Astrocyte (in vitro differentiated cells and primary cell): Measurements from ENCODE around the gene UNCX. TPM values are rescaled to one million over a fixed set of nuclear protein-coding genes. Genes with fewer than 3 reads are reported as not detected.

Experiments
- DNase-seq: peaks from one replicate; pipeline ENCODE4 v3.0.0-alpha.2; 2010; ENCODE audit warnings: low read depth
- FAIRE-seq: peaks from 2 replicates; lab custom pipeline; 2011; peaks lifted over from hg19 to GRCh38; lab: Jason Lieb, UNC
- H2AFZ ChIP-seq: 2 replicates; pipeline ENCODE4 v1.6.0; 2012; ENCODE audit warnings: low read depth, low read length, inconsistent platforms
- H3K27ac ChIP-seq: 2 replicates; pipeline ENCODE4 v1.5.1; 2011; ENCODE audit warnings: low read depth, low read length, inconsistent platforms
- H3K27me3 ChIP-seq: 2 replicates; pipeline ENCODE4 v1.6.0; 2011; ENCODE audit warnings: low read length, inconsistent platforms; ENCODE audit not compliant: insufficient read depth
- H3K36me3 ChIP-seq: 2 replicates; pipeline ENCODE4 v1.5.1; 2011; ENCODE audit warnings: low read length, inconsistent platforms; ENCODE audit not compliant: insufficient read depth
- H3K4me1 ChIP-seq: 2 replicates; pipeline ENCODE4 v1.5.1; 2011; ENCODE audit warnings: low read length, inconsistent platforms; ENCODE audit not compliant: insufficient read depth
- H3K4me2 ChIP-seq: 2 replicates; pipeline ENCODE4 v1.6.0; 2012; ENCODE audit warnings: low read length, inconsistent platforms
- H3K4me3 ChIP-seq: 2 replicates; pipeline ENCODE4 v1.5.1; 2011; ENCODE audit warnings: low read depth, mild to moderate bottlenecking, low read length, inconsistent platforms; ENCODE audit not compliant: insufficient read depth
- H3K79me2 ChIP-seq: 2 replicates; pipeline ENCODE4 v1.6.0; 2012; ENCODE audit warnings: mild to moderate bottlenecking, low read length, inconsistent platforms; ENCODE audit not compliant: insufficient read depth
- H3K9ac ChIP-seq: 2 replicates; pipeline ENCODE4 v1.6.0; 2012; ENCODE audit warnings: mild to moderate bottlenecking, low read length, inconsistent platforms
- H3K9me3 ChIP-seq: 2 replicates; pipeline ENCODE4 v1.5.1; 2012; ENCODE audit warnings: low read depth, mild to moderate bottlenecking, low read length, inconsistent platforms; ENCODE audit not compliant: insufficient read depth
- H4K20me1 ChIP-seq: 2 replicates; pipeline ENCODE4 v1.6.0; 2012; ENCODE audit warnings: low read length, inconsistent platforms; ENCODE audit not compliant: insufficient read depth
- H3K27ac Mint-ChIP-seq: one replicate; pipeline ENCODE4 v1.8.0; 2021; ENCODE audit warnings: mild to moderate bottlenecking, mixed read lengths; ENCODE audit not compliant: unreplicated experiment
- H3K27me3 Mint-ChIP-seq: one replicate; pipeline ENCODE4 v1.8.0; 2021; ENCODE audit warnings: low read depth, mixed read lengths; ENCODE audit not compliant: unreplicated experiment
- H3K36me3 Mint-ChIP-seq: one replicate; pipeline ENCODE4 v1.8.0; 2021; ENCODE audit warnings: low read depth, mixed read lengths; ENCODE audit not compliant: unreplicated experiment
- H3K4me1 Mint-ChIP-seq: one replicate; pipeline ENCODE4 v1.8.0; 2021; ENCODE audit warnings: low read depth, mixed read lengths; ENCODE audit not compliant: unreplicated experiment
- H3K4me3 Mint-ChIP-seq: one replicate; pipeline ENCODE4 v1.8.0; 2021; ENCODE audit warnings: mild to moderate bottlenecking, moderate library complexity, mixed read lengths; ENCODE audit not compliant: unreplicated experiment
- H3K9me3 Mint-ChIP-seq: one replicate; pipeline ENCODE4 v1.8.0; 2021; ENCODE audit warnings: mild to moderate bottlenecking, mixed read lengths; ENCODE audit not compliant: unreplicated experiment
- CTCF ChIP-seq: IDR thresholded peaks from 2 replicates; pipeline ENCODE4 v1.5.1; 2011; ENCODE audit warnings: low read depth, mild to moderate bottlenecking, inconsistent platforms, low read length, moderate library complexity; ENCODE audit not compliant: insufficient read depth
- EZH2 ChIP-seq: IDR thresholded peaks from 2 replicates; pipeline ENCODE4 v1.6.1; 2012; ENCODE audit warnings: mild to moderate bottlenecking, low read length, inconsistent platforms; ENCODE audit not compliant: insufficient read depth
- total RNA-seq: library from RNA; stranded (reverse); gene quantifications from 2 replicates; pipeline ENCODE4 v1.2.1, GENCODE V29; 2021

The UNCX gene
- total RNA-seq, 1 donor from 2014 or later: not detected

- Mint-ChIP-seq H3K27ac (no peak overlapping the region), H3K4me3 (no peak overlapping the region), H3K36me3 (no peaks in the 10 kb centered on the region), H3K27me3 (peaks cover 43% of the 10 kb centered on the region), H3K9me3 (no peaks in the 10 kb centered on the region), H3K4me1 (no peaks in the 10 kb centered on the region)
- DNase-seq (no peak), FAIRE-seq (no peak)
- Histone ChIP-seq H3K79me2 (no peaks in the 10 kb centered on the region), H3K4me3 (no peak overlapping the region), H3K9me3 (no peaks in the 10 kb centered on the region), H3K27ac (no peak overlapping the region), H3K36me3 (no peaks in the 10 kb centered on the region), H3K4me2 (no peak overlapping the region), H3K9ac (no peak overlapping the region), H3K4me1 (no peaks in the 10 kb centered on the region), H2AFZ (no peak overlapping the region), H4K20me1 (no peaks in the 10 kb centered on the region), H3K27me3 (no peaks in the 10 kb centered on the region)
- TF ChIP-seq EZH2: no peak
- TF ChIP-seq CTCF: no peak
Observed at GRCh38 chr7:1263391-1263951, 30.8 kb downstream of the UNCX start.

- H3K27ac ChIP-seq: no peak overlapping the region
- H3K9ac ChIP-seq: no peak overlapping the region
- FAIRE-seq (no peak), DNase-seq (no peak)
- Mint-ChIP-seq H3K9me3 (no peaks in the 10 kb centered on the region), H3K4me1 (no peaks in the 10 kb centered on the region), H3K27ac (no peak overlapping the region), H3K36me3 (no peaks in the 10 kb centered on the region), H3K4me3 (no peak overlapping the region), H3K27me3 (peaks cover 47% of the 10 kb centered on the region)
- no peaks in the 10 kb centered on the region for H3K27me3 ChIP-seq
- no peak overlapping the region for H2AFZ ChIP-seq
- no peak for TF ChIP-seq EZH2
- TF ChIP-seq CTCF: no peak
- no peaks in the 10 kb centered on the region for H3K79me2 ChIP-seq
- no peaks in the 10 kb centered on the region for H3K9me3 ChIP-seq
- no peaks in the 10 kb centered on the region for H3K36me3 ChIP-seq
- H3K4me2 ChIP-seq: no peak overlapping the region
- H3K4me3 ChIP-seq: no peak overlapping the region
- no peaks in the 10 kb centered on the region for H4K20me1 ChIP-seq
- H3K4me1 ChIP-seq: no peaks in the 10 kb centered on the region
Observed at GRCh38 chr7:1264345-1265280, 31.9 kb downstream of the UNCX start.
